Stomach (tissue), 9 donors: ENCODE measurements around the gene CD40. TPM values are rescaled to one million over a fixed set of nuclear protein-coding genes. Genes with fewer than 3 reads are reported as not detected.
A peak's percentile ranks its signal among the peaks of the same experiment; 100 is the strongest.

Source experiments
- DNase-seq, 2 donors: peaks; one replicate each; pipeline versions ENCODE4 v3.0.0 to v3.0.0-alpha.2; 2013 to 2019
- H3K27ac ChIP-seq, 5 donors: fragments of 200-600 bp in 4 of 5; sonication (generic) in 4 of 5; one replicate each; pipeline ENCODE4 v1.5.1; 2013 to 2019; ENCODE audit warnings: mild to moderate bottlenecking in 1 of 5, moderate library complexity in 1 of 5
- H3K27me3 ChIP-seq, 3 donors: fragments of 200-600 bp; sonication (generic); one replicate each; pipeline ENCODE4 v1.5.1; 2017 to 2019; ENCODE audit warnings: mixed run types in 1 of 3
- H3K36me3 ChIP-seq, 4 donors: fragments of 200-600 bp; sonication (generic); 1 replicate in 3 of 4; 2 replicates in 1 of 4; pipeline ENCODE4 v1.5.1; 2016 to 2019
- H3K4me1 ChIP-seq, 4 donors: fragments of 200-600 bp; sonication (generic); one replicate each; pipeline ENCODE4 v1.5.1; 2016 to 2019
- H3K4me3 ChIP-seq, 4 donors: fragments of 200-600 bp; sonication (generic) in 3 of 4; one replicate each; pipeline ENCODE4 v1.5.1; 2016 to 2019; ENCODE audit warnings: mild to moderate bottlenecking in 1 of 4
- H3K9me3 ChIP-seq, 4 donors: fragments of 200-600 bp; sonication (generic); one replicate each; pipeline ENCODE4 v1.5.1; 2016 to 2019
- EP300 ChIP-seq: sonication (generic); formaldehyde crosslinking; IDR thresholded peaks from one replicate; pipeline ENCODE4 v1.6.1; 2017; ENCODE audit warnings: antibody characterized with exemption
- POLR2A ChIP-seq, 4 donors: fragments of 450-650 bp; IDR thresholded peaks; one replicate each; pipeline ENCODE4 v1.6.1; 2016; ENCODE audit warnings: antibody characterized with exemption in 4 of 4, control low read depth in 2 of 4, mild to moderate bottlenecking in 1 of 4, moderate library complexity in 1 of 4
- POLR2AphosphoS5 ChIP-seq, 3 donors: sonication (generic); formaldehyde crosslinking; IDR thresholded peaks; one replicate each; pipeline ENCODE4 v1.6.1; 2016; ENCODE audit warnings: antibody characterized with exemption in 3 of 3
- WGBS, 5 donors: extraction: QIAGEN DNeasy Blood & Tissue Kit in 3 of 5; methylation state at CpG; one replicate each; pipeline versions ENCODE4 v1.1.5 to v1.1.7; 2013 to 2018; 5-methylcytosine and 5-hydroxymethylcytosine counted together
- intact Hi-C: fragments of 100-400 bp; cut with DNase I; formaldehyde crosslinking; loops from one replicate; pipeline ENCODE4 v1.15.1; 2023; ENCODE audit warnings: low total_unique reads
- polyA plus RNA-seq, 3 donors: library from polyadenylated mRNA; stranded (reverse); fragments of 200-250 nt; gene quantifications; one replicate each; pipeline ENCODE4 v1.2.3, GENCODE V29; 2013
- total RNA-seq, 5 donors: library from RNA; depleted of rRNA; stranded (reverse); fragments of >200 nt; gene quantifications; one replicate each; pipeline versions ENCODE4 v1.1.0 to v1.2.3, GENCODE V29; 2014 to 2016
- TF ChIP-seq, protein P1 (sequence below), 7 experiments: fragments of 450-650 bp in 4 of 7; fragments of 200-600 bp in 3 of 7; sonication (generic) in 3 of 7; IDR thresholded peaks; one replicate each; pipeline ENCODE4 v1.5.1; 2016 to 2019; ENCODE audit warnings: antibody characterized with exemption in 7 of 7, control low read depth in 2 of 7, mild to moderate bottlenecking in 1 of 7
- donor health status: healthy with polysubstance abuse.
- donor health status: Bipolar disorder and iron deficiency.
- donor health status: healthy.

The CD40 gene
- total and polyA plus RNA-seq, 8 donors, result 2.8 to 19.9 (median 5.3) TPM; not detected in 1

DNA sequence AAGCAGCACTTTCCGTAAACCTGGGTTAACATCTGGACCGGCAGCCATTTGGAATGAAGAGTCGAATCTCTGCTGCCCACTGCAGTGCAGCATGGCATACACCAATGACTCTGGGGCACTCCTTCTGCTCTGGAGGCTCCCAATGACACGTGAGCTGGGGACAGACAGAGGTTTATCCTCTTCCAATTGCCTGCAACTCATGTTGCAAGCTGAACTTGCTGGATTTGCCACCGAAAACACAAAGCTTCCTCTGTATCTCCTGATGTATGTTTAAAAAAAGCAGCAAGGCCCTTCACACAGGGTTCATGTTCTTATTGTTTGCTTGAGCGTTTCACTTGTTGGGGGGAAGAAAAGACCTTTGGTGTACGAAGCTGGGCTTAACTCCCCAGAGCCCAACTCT is 39.2 kb upstream of the CD40 start:
- TF ChIP-seq POLR2A (IDR thresholded peaks at IDR 0.05) (no peak), EP300 (no peak), POLR2AphosphoS5 (IDR thresholded peaks at IDR 0.05) (no peak)
- TF ChIP-seq, protein P1, sequence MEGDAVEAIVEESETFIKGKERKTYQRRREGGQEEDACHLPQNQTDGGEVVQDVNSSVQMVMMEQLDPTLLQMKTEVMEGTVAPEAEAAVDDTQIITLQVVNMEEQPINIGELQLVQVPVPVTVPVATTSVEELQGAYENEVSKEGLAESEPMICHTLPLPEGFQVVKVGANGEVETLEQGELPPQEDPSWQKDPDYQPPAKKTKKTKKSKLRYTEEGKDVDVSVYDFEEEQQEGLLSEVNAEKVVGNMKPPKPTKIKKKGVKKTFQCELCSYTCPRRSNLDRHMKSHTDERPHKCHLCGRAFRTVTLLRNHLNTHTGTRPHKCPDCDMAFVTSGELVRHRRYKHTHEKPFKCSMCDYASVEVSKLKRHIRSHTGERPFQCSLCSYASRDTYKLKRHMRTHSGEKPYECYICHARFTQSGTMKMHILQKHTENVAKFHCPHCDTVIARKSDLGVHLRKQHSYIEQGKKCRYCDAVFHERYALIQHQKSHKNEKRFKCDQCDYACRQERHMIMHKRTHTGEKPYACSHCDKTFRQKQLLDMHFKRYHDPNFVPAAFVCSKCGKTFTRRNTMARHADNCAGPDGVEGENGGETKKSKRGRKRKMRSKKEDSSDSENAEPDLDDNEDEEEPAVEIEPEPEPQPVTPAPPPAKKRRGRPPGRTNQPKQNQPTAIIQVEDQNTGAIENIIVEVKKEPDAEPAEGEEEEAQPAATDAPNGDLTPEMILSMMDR (IDR thresholded peaks at IDR 0.05), result no peak
- Histone ChIP-seq H3K4me1 (peaks cover 11 to 69% (median 40%) of the 10 kb centered on the region in 4 donors), H3K27ac (no peak overlapping the region), H3K9me3 (no peaks in the 10 kb centered on the region), H3K36me3 (peaks cover 29 to 53% (median 50%) of the 10 kb centered on the region in 4 donors), H3K27me3 (no peaks in the 10 kb centered on the region), H3K4me3 (no peak overlapping the region)
- 76 to 87% (median 84%) methylated on average over 7 of the region's 7 CpGs for WGBS, 5 donors
- intact Hi-C loops, result no loop called here
- DNase-seq, result no peak

GRCh38 chr20:46081074-46081473 is 37.0 kb upstream of the CD40 start:
- DNase-seq, result no peak
- intact Hi-C loops, result no loop called here
- H3K4me1 ChIP-seq, result peaks cover 31 to 84% (median 61%) of the 10 kb centered on the region in 4 donors
- H3K36me3 ChIP-seq, result peaks cover 12 to 33% (median 29%) of the 10 kb centered on the region in 4 donors
- 89 to 96% (median 93%) methylated on average over 1 of the region's 1 CpG for WGBS, 5 donors
- H3K27ac ChIP-seq, result no peak overlapping the region
- TF ChIP-seq EP300 (no peak), POLR2A (IDR thresholded peaks at IDR 0.05) (no peak), POLR2AphosphoS5 (IDR thresholded peaks at IDR 0.05) (no peak)
- TF ChIP-seq, protein P1 (IDR thresholded peaks at IDR 0.05), result no peak
- no peaks in the 10 kb centered on the region for H3K27me3 ChIP-seq
- H3K4me3 ChIP-seq, result no peak overlapping the region
- no peaks in the 10 kb centered on the region for H3K9me3 ChIP-seq

GRCh38 chr20:46083101-46083500 is 35.0 kb upstream of the CD40 start:
- WGBS, 5 donors, result 46 to 64% (median 56%) methylated on average over 6 of the region's 6 CpGs

GRCh38 chr20:46083531-46084061 is 34.5 kb upstream of the CD40 start:
- Histone ChIP-seq H3K4me1 (peaks cover 54 to 100% (median 82%) of the 10 kb centered on the region in 4 donors), H3K9me3 (no peaks in the 10 kb centered on the region), H3K36me3 (peaks cover 7 to 12% (median 10%) of the 10 kb centered on the region in 4 donors), H3K4me3 (no peak overlapping the region), H3K27ac (peak overlapping the region in 1 of 5 donors; percentile 4), H3K27me3 (no peaks in the 10 kb centered on the region)
- no peak for DNase-seq
- 92 to 100% (median 94%) methylated on average over 1 of the region's 1 CpG for WGBS, 5 donors
- no peak for TF ChIP-seq POLR2AphosphoS5 (IDR thresholded peaks at IDR 0.05)
- no peak for TF ChIP-seq POLR2A (IDR thresholded peaks at IDR 0.05)
- TF ChIP-seq, protein P1 (IDR thresholded peaks at IDR 0.05), result no peak
- no peak for TF ChIP-seq EP300
- intact Hi-C loops, result no loop called here

More at GRCh38 chr20:46083101-46083500, 35.0 kb upstream of the CD40 start:
- intact Hi-C loops, result no loop called here
- no peak for TF ChIP-seq POLR2AphosphoS5 (IDR thresholded peaks at IDR 0.05)
- TF ChIP-seq, protein P1 (IDR thresholded peaks at IDR 0.05), result no peak
- no peak for TF ChIP-seq EP300
- TF ChIP-seq POLR2A (IDR thresholded peaks at IDR 0.05), result no peak
- DNase-seq, result no peak
- peaks cover 49 to 100% (median 81%) of the 10 kb centered on the region in 4 donors for H3K4me1 ChIP-seq
- peaks cover 12 to 17% (median 15%) of the 10 kb centered on the region in 4 donors for H3K36me3 ChIP-seq
- H3K9me3 ChIP-seq, result no peaks in the 10 kb centered on the region
- no peak overlapping the region for H3K4me3 ChIP-seq
- peak overlapping the region in 1 of 5 donors; percentile 4 for H3K27ac ChIP-seq
- H3K27me3 ChIP-seq, result no peaks in the 10 kb centered on the region
